Measurements from ENCODE around the gene PLD5. TPM values are rescaled to one million over a fixed set of nuclear protein-coding genes. Genes with fewer than 3 reads are reported as not detected.

Gene PLD5
- total RNA-seq, 1 experiment from 2014 or later: not detected

DNA sequence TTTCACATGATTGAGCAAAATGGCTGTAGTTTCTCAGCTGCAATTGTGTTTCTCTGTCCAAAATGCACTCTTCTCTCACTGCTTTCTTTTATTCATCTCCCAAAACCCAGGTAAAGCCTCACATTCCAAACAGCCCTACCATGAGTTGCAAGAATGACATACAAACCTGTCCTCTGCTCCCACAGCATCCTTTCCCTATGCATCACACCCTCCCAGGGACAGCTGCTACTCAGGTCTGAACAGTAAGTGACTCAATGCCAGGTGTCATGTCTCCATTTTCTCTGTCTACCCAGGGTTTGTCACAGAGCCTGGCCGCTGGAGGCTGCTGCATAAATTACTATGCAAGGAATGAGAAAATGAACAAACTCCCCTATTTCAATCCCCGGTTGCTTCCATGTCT is 118.5 kb downstream of the PLD5 start:
- Histone ChIP-seq H3K9me3 (ENCODE audit: control insufficient read depth, insufficient read depth, low read depth, low read length) (no peaks in the 10 kb centered on the region), H3K36me3 (ENCODE audit: control insufficient read depth, insufficient read depth, low read length) (no peaks in the 10 kb centered on the region), H3K27ac (ENCODE audit: low read length) (no peak overlapping the region), H3K27me3 (ENCODE audit: control insufficient read depth, insufficient read depth, low read length) (no peaks in the 10 kb centered on the region), H3K4me3 (ENCODE audit: low read depth in 2 of 2, low read length in 2 of 2) (no peak overlapping the region), H3K4me1 (ENCODE audit: control insufficient read depth, insufficient read depth, low read length) (no peaks in the 10 kb centered on the region)
- ChIA-PET CTCF (interaction anchor here (0.6 kb wide), 1 partner anchor 386 kb away, joined by 4 read pairs; no protein-coding TSS in a partner anchor), POLR2A (no interaction called here)
- DNase-seq (ENCODE audit: low read depth, low spot score) (no peak), ATAC-seq (no peak)
- intact Hi-C loops (cut with micrococcal nuclease; ENCODE audit: unreplicated experiment) (no loop called here), in situ Hi-C loops (cut with HindIII; ENCODE audit: low pct_unique_long_range_greater_than_20kb, low sequenced_read_pairs) (no loop called here)
- no TSS peak for BruUV-seq (replicated peaks)
- TF ChIP-seq POLR2AphosphoS5 (IDR thresholded peaks at IDR 0.05; ENCODE audit: low read depth, low read length) (no peak), TCF7L2 (IDR thresholded peaks at IDR 0.05; ENCODE audit: low read depth, low read length) (no peak), REST (IDR thresholded peaks at IDR 0.05; ENCODE audit: insufficient read depth in 1 of 2, low read depth in 2 of 2, low read length in 1 of 2) (no peak), CTCF (IDR thresholded peaks at IDR 0.05) (no peak), SIN3A (IDR thresholded peaks at IDR 0.05; ENCODE audit: borderline replicate concordance, insufficient read depth, low read depth, low read length) (no peak)

DNA sequence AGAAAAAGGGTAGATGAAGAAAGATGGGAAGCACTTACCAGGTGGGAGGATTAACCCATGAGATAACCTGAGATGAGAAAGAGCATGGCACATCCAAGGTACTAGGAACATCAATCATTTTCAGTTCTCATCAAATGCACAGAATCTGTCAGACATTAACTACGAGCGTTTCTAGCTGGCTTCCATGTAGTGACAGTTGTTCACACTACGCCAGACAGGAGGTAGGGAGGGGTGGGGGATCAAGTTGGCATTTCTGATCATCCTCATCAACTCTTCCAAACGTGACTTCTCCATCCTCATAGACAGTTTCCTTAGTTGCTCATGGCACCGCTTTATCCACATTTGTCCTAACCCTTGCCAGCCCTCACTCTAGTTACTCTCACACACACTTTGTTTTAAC is 120.2 kb downstream of the PLD5 start:
- in situ Hi-C loops (cut with HindIII; ENCODE audit: low pct_unique_long_range_greater_than_20kb, low sequenced_read_pairs) (no loop called here), intact Hi-C loops (cut with micrococcal nuclease; ENCODE audit: unreplicated experiment) (no loop called here)
- H3K9me3 ChIP-seq (ENCODE audit: control insufficient read depth, insufficient read depth, low read depth, low read length): no peaks in the 10 kb centered on the region
- ATAC-seq: no peak
- H3K4me1 ChIP-seq (ENCODE audit: control insufficient read depth, insufficient read depth, low read length): no peaks in the 10 kb centered on the region
- H3K27ac ChIP-seq (ENCODE audit: low read length): no peak overlapping the region
- no peaks in the 10 kb centered on the region for H3K36me3 ChIP-seq (ENCODE audit: control insufficient read depth, insufficient read depth, low read length)
- ChIA-PET CTCF (no interaction called here), POLR2A (no interaction called here)
- H3K4me3 ChIP-seq (ENCODE audit: low read depth in 2 of 2, low read length in 2 of 2): no peak overlapping the region
- TF ChIP-seq POLR2AphosphoS5 (IDR thresholded peaks at IDR 0.05; ENCODE audit: low read depth, low read length) (no peak), TCF7L2 (IDR thresholded peaks at IDR 0.05; ENCODE audit: low read depth, low read length) (no peak), SIN3A (IDR thresholded peaks at IDR 0.05; ENCODE audit: borderline replicate concordance, insufficient read depth, low read depth, low read length) (no peak), CTCF (IDR thresholded peaks at IDR 0.05) (no peak), REST (IDR thresholded peaks at IDR 0.05; ENCODE audit: insufficient read depth in 1 of 2, low read depth in 2 of 2, low read length in 1 of 2) (no peak)
- no peaks in the 10 kb centered on the region for H3K27me3 ChIP-seq (ENCODE audit: control insufficient read depth, insufficient read depth, low read length)
- DNase-seq (ENCODE audit: low read depth, low spot score): no peak
- BruUV-seq (replicated peaks): no TSS peak

Data from Panc1 (cell line).